ENCODE data around the gene MUS81.

DNA sequence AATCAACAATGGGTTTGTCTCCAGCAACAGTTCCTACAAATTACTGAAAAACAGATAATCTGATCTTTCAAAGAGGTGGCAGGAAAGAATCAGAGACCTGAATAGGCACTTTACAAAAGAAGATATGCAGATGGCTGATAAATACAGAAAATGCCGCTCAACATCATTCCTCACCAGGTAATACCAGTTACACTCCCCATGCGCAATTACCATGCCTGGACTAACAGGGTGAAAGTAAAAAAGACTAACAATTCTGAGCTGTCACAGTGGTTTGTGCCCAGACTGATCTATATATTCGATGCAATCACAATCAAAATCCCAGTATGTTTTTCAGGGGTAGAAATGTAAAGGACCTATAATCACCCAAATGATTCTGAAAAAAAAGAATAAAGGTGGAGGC lies 16.4 kb upstream of the MUS81 start:
- TF ChIP-seq, protein P1, sequence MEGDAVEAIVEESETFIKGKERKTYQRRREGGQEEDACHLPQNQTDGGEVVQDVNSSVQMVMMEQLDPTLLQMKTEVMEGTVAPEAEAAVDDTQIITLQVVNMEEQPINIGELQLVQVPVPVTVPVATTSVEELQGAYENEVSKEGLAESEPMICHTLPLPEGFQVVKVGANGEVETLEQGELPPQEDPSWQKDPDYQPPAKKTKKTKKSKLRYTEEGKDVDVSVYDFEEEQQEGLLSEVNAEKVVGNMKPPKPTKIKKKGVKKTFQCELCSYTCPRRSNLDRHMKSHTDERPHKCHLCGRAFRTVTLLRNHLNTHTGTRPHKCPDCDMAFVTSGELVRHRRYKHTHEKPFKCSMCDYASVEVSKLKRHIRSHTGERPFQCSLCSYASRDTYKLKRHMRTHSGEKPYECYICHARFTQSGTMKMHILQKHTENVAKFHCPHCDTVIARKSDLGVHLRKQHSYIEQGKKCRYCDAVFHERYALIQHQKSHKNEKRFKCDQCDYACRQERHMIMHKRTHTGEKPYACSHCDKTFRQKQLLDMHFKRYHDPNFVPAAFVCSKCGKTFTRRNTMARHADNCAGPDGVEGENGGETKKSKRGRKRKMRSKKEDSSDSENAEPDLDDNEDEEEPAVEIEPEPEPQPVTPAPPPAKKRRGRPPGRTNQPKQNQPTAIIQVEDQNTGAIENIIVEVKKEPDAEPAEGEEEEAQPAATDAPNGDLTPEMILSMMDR (IDR thresholded peaks at IDR 0.05) = no peak
- no peak for TF ChIP-seq POLR2A (IDR thresholded peaks at IDR 0.05)

All from heart left ventricle (tissue), 13 donors.